K562 treated with DMSO at 1 percent for 48 hours (cell line): ENCODE measurements around the gene NR1H4. TPM values are rescaled to one million over a fixed set of nuclear protein-coding genes. Genes with fewer than 3 reads are reported as not detected.

Experiments
- total RNA-seq: library from RNA; unstranded; fragments of 300-600 nt; gene quantifications from 2 replicates; pipeline ENCODE4 v1.2.3, GENCODE V29; 2022; ENCODE audit warnings: low replicate concordance; ENCODE audit errors: extremely low read depth

The NR1H4 gene
- total RNA-seq: not detected in 2 replicates

DNA sequence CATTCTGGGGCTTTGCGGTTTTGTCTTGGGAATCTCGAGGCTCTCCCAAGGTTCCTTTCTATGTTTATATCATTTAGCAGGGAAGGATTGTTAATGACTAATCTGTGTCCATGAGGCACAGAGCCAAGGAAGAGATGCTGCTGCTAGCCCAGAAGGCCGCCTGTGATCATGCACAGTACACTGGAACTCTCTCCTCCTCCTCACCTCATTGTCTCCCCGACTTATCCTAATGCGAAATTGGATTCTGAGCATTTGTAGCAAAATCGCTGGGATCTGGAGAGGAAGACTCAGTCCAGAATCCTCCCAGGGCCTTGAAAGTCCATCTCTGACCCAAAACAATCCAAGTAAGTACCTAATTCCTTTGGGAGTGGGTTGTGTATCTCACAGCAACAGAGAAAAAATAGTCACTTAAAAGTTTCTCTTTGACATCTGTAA lies at the start of gene NR1H4:
TSS of gene NR1H4 (plus strand) at position 151 of the 435 bp plus-strand sequence. CDS start 19,458 bp downstream, outside the sequence.

DNA sequence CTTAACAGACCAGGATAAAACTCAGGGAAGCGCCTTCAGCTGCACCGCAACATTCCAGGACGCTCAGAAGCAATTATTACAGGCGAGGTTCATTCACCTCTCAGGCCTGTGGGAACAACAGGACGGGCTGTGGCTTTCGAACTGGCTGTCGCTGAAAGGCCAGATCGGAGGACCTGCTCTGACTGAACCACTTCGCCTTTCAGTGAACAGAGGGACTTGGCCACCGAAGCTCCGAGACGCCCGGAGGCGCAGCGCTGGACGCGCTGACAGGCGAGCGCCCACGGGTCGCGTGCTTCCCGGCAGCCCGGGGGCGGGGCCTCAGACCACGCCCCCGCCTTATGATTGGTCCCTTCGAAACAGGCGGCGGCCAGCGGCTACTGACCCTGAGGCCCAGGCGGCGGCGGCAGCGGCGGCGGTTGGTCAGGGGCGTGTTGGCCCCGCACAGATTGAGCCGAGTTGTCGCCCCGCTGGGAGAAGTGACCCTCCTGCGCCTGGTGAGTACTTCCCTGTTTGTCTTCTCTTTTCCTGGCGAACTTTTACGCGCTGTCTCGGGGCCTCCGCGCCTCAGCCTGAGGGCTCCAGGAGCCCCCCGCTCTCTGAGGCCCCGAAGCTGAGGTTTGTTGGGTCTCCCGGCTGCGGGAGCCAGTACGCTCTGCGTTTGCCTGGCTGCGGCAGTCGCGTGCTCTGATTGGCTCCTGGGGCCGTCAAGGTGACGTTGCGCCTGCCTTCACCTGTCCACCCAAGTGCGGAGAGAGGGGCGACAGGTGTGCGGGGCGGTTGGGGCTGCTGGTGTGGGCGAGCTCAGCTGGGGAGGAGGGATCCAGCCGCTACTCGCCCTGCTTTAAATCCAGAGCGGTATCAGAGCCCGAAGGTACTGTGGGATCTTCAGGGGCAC lies 99.9 kb downstream of the NR1H4 start, which contains the start of gene GAS2L3:
TSS of gene GAS2L3 (plus strand) at position 393 of the 895 bp plus-strand sequence. CDS start 21,221 bp downstream, outside the sequence.

Other genes starting within 250 kb of the NR1H4 start
- gene DEPDC4, start 206.8 kb upstream of the NR1H4 start, total RNA-seq: not detected in 2 replicates
- not detected in 2 replicates for gene SCYL2, start 206.7 kb upstream of the NR1H4 start, total RNA-seq
- gene SLC17A8, start 116.8 kb upstream of the NR1H4 start, total RNA-seq: not detected in 2 replicates
- not detected in 2 replicates for gene GAS2L3, start 99.8 kb downstream of the NR1H4 start, total RNA-seq